ENCODE data around the gene RHPN2. TPM values are rescaled to one million over a fixed set of nuclear protein-coding genes. Genes with fewer than 3 reads are reported as not detected.

Gene RHPN2
- total and polyA plus RNA-seq, 2 of the 13 experiments (the other 11 are each of a cell fraction or from before 2014, with no cell fraction given), result 20.3 to 48.0 TPM

DNA sequence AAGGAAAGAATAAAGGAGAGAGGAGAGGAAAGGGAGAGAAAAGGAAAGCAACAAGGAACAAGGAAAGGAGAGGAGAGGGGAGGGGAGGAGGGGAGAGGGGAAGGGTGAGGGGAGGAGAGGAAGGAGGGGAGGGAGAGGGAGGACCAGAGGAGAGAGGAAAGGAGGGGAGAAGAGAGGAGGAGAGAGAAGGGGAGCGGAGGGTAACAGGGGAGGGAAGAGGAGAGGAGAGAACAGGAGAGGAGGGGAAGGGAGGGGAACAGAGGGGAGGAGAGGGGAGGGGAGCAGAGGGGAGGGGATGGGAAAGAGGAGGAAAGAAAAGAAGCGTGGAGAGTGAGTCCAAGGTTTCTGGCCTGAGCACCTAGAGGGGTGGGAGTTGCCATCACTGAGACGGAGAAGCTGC, 66.0 kb downstream of the RHPN2 start:
- in situ Hi-C loops (cut with HindIII; ENCODE audit: extremely low pct_ligation_motif_present, low pct_unique_long_range_greater_than_20kb) (no loop called here), intact Hi-C loops (cut with micrococcal nuclease; ENCODE audit: unreplicated experiment) (no loop called here)
- Histone ChIP-seq H2AFZ (ENCODE audit: low read length) (no peak overlapping the region), H3K4me2 (ENCODE audit: low read depth, low read length) (no peak overlapping the region), H3K9ac (ENCODE audit: insufficient read depth, low read depth, low read length) (no peak overlapping the region), H3K27ac (ENCODE audit: extremely low read length, insufficient read depth, low read length) (no peak overlapping the region), H3K36me3 (replicated peaks in 1 of 2; ENCODE audit: control insufficient read depth in 1 of 2, insufficient read depth in 2 of 2, low read length in 2 of 2) (peaks cover 15 to 46% of the 10 kb centered on the region in 2 experiments), H4K20me1 (ENCODE audit: insufficient read depth, low read length) (no peaks in the 10 kb centered on the region), H3K79me2 (ENCODE audit: insufficient read depth, low read length) (no peaks in the 10 kb centered on the region), H3K9me3 (ENCODE audit: low read length) (no peaks in the 10 kb centered on the region), H3K4me3 (replicated peaks in 1 of 3; ENCODE audit: insufficient read depth in 1 of 3, low read depth in 2 of 3, low read length in 3 of 3) (no peak overlapping the region), H3K27me3 (ENCODE audit: control insufficient read depth in 1 of 2, insufficient read depth in 2 of 2, low read length in 2 of 2) (no peaks in the 10 kb centered on the region), H3K4me1 (ENCODE audit: insufficient read depth, low read length) (no peaks in the 10 kb centered on the region)
- 95% methylated on average over 3 of the region's 3 CpGs for WGBS (ENCODE audit: low lambda C conversion rate)
- TF ChIP-seq TOE1 (CRISPR knock-in tag; IDR thresholded peaks at IDR 0.05) (no peak), CREM (IDR thresholded peaks at IDR 0.05) (no peak), CREM (CRISPR knock-in tag; IDR thresholded peaks at IDR 0.05) (no peak), NFIB (CRISPR knock-in tag; IDR thresholded peaks at IDR 0.05; ENCODE audit: borderline replicate concordance) (no peak), ZNF883 (CRISPR knock-in tag; IDR thresholded peaks at IDR 0.05; ENCODE audit: not compliant biosample characterization) (no peak), FOXO4 (CRISPR knock-in tag; conservative IDR thresholded peaks at IDR 0.05) (no peak), HOXA5 (CRISPR knock-in tag; IDR thresholded peaks at IDR 0.05) (no peak), MTA1 (CRISPR knock-in tag; IDR thresholded peaks at IDR 0.05; ENCODE audit: borderline replicate concordance) (no peak)
- TF ChIP-seq, protein P1, sequence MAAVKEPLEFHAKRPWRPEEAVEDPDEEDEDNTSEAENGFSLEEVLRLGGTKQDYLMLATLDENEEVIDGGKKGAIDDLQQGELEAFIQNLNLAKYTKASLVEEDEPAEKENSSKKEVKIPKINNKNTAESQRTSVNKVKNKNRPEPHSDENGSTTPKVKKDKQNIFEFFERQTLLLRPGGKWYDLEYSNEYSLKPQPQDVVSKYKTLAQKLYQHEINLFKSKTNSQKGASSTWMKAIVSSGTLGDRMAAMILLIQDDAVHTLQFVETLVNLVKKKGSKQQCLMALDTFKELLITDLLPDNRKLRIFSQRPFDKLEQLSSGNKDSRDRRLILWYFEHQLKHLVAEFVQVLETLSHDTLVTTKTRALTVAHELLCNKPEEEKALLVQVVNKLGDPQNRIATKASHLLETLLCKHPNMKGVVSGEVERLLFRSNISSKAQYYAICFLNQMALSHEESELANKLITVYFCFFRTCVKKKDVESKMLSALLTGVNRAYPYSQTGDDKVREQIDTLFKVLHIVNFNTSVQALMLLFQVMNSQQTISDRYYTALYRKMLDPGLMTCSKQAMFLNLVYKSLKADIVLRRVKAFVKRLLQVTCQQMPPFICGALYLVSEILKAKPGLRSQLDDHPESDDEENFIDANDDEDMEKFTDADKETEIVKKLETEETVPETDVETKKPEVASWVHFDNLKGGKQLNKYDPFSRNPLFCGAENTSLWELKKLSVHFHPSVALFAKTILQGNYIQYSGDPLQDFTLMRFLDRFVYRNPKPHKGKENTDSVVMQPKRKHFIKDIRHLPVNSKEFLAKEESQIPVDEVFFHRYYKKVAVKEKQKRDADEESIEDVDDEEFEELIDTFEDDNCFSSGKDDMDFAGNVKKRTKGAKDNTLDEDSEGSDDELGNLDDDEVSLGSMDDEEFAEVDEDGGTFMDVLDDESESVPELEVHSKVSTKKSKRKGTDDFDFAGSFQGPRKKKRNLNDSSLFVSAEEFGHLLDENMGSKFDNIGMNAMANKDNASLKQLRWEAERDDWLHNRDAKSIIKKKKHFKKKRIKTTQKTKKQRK (IDR thresholded peaks at IDR 0.05; ENCODE audit: low read length), result no peak
- no peak for DNase-seq (ENCODE audit: low spot score)
- no peak for FAIRE-seq
- no peak for ATAC-seq
- BruUV-seq (replicated peaks), result no TSS peak
- ChIA-PET CTCF (ENCODE audit: low intra/inter-chr PET ratio, low total read pairs) (no interaction called here), POLR2A (no interaction called here)

Measured in HepG2 (cell line).